ENCODE measurements around the gene ARHGEF5. TPM values are rescaled to one million over a fixed set of nuclear protein-coding genes. Genes with fewer than 3 reads are reported as not detected.

Gene ARHGEF5
- total RNA-seq, 1 donor from 2014 or later, result 0.93 TPM

DNA sequence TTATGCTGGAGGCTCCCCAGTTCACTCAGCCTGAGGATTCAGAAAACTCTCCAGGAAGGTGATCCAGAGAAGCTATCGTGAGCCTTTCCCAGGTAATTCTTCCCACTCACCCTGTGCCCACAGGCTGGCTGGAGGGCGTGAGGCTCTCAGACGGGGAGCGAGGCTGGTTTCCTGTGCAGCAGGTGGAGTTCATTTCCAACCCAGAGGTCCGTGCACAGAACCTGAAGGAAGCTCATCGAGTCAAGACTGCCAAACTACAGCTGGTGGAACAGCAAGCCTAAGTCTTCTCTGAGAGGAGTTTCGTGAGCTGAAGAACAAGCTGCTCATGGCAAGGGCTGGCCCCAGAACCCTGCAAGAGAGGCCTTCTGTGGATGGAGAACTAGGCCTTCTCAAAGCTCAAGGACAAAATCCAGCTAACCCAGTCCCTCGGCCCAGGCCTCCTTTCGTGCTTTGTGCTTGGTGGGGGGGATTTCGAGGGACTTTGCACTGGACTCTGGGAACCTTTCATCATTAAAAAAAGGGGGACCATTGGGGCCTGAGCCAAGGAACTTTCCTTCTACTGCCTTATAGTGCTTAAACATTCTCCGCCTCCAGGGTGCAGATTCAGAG lies 24.7 kb downstream of the ARHGEF5 start:
- Mint-ChIP-seq H3K9me3 (ENCODE audit: unreplicated experiment) (no peaks in the 10 kb centered on the region), H3K27me3 (ENCODE audit: unreplicated experiment) (peaks cover 3% of the 10 kb centered on the region), H3K36me3 (ENCODE audit: unreplicated experiment) (no peaks in the 10 kb centered on the region), H3K27ac (ENCODE audit: unreplicated experiment) (no peak overlapping the region), H3K4me3 (ENCODE audit: unreplicated experiment) (no peak overlapping the region), H3K4me1 (ENCODE audit: low read depth, unreplicated experiment) (no peaks in the 10 kb centered on the region)
- TF ChIP-seq, protein P1, sequence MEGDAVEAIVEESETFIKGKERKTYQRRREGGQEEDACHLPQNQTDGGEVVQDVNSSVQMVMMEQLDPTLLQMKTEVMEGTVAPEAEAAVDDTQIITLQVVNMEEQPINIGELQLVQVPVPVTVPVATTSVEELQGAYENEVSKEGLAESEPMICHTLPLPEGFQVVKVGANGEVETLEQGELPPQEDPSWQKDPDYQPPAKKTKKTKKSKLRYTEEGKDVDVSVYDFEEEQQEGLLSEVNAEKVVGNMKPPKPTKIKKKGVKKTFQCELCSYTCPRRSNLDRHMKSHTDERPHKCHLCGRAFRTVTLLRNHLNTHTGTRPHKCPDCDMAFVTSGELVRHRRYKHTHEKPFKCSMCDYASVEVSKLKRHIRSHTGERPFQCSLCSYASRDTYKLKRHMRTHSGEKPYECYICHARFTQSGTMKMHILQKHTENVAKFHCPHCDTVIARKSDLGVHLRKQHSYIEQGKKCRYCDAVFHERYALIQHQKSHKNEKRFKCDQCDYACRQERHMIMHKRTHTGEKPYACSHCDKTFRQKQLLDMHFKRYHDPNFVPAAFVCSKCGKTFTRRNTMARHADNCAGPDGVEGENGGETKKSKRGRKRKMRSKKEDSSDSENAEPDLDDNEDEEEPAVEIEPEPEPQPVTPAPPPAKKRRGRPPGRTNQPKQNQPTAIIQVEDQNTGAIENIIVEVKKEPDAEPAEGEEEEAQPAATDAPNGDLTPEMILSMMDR (IDR thresholded peaks at IDR 0.05; ENCODE audit: partially characterized antibody, unreplicated experiment), result no peak
- no peak for DNase-seq

DNA sequence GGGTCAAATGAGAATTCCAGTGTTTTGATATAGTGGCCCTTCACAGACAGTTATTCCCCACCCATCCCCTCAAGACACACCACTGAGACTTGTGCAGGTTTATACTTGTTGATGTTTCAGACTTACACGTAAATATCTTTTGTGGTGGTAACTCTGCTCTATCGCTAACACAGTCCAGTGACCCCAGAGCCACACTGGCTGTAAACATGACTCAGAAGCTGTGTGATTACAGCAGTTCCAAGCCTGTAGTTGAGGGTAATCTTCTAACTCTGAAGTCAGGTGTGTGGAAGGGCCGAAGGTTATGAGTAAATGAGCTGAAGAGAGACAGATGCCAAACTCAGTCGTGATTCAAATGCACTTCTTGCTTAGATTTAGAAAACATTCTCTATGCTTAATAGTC lies 28.9 kb downstream of the ARHGEF5 start:
- TF ChIP-seq, protein P1 (IDR thresholded peaks at IDR 0.05; ENCODE audit: partially characterized antibody, unreplicated experiment), result no peak
- peaks cover 2% of the 10 kb centered on the region for H3K9me3 Mint-ChIP-seq (ENCODE audit: unreplicated experiment)
- peaks cover 5% of the 10 kb centered on the region for H3K27me3 Mint-ChIP-seq (ENCODE audit: unreplicated experiment)
- H3K4me1 Mint-ChIP-seq (ENCODE audit: low read depth, unreplicated experiment), result no peaks in the 10 kb centered on the region
- H3K36me3 Mint-ChIP-seq (ENCODE audit: unreplicated experiment), result no peaks in the 10 kb centered on the region
- no peak overlapping the region for H3K27ac Mint-ChIP-seq (ENCODE audit: unreplicated experiment)
- no peak for DNase-seq
- H3K4me3 Mint-ChIP-seq (ENCODE audit: unreplicated experiment), result no peak overlapping the region

DNA sequence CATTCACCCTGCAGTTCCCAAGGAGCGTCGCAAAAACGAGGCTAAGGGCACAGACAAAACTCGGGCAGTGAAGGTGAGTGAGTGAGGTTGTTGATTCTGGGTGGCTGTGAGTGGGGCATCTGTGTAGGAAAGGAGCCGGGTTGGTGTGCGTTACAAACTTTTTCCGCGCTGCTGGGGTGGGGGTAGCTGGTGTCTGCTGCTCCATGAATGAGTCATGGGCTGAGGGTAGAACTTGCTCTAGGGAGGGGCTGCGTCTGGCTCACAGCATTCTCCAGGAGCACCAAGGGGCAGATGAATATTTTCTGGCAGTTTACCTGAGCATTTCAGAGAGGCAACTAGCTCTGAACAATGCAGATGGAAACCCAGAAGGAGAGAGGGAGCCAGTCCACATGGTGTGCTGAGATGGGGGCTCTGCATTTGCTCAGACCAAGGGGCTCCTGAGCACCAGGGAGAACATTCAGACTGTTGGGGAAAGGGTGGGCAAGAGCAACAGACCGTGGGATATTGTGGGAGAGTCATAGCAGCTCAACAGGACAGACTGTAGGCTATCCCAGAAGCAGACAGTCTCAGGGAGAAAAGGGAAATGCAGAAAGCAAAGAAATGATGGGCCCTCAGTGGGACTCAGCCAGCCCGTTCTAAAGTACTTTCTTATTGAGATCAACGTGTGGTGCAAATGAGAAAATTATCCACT lies 29.5 kb downstream of the ARHGEF5 start:
- TF ChIP-seq, protein P1 (IDR thresholded peaks at IDR 0.05; ENCODE audit: partially characterized antibody, unreplicated experiment), result no peak
- no peak for DNase-seq
- Mint-ChIP-seq H3K4me3 (ENCODE audit: unreplicated experiment) (no peak overlapping the region), H3K4me1 (ENCODE audit: low read depth, unreplicated experiment) (no peaks in the 10 kb centered on the region), H3K27me3 (ENCODE audit: unreplicated experiment) (peaks cover 5% of the 10 kb centered on the region), H3K36me3 (ENCODE audit: unreplicated experiment) (no peaks in the 10 kb centered on the region), H3K9me3 (ENCODE audit: unreplicated experiment) (peaks cover 2% of the 10 kb centered on the region), H3K27ac (ENCODE audit: unreplicated experiment) (no peak overlapping the region)

DNA sequence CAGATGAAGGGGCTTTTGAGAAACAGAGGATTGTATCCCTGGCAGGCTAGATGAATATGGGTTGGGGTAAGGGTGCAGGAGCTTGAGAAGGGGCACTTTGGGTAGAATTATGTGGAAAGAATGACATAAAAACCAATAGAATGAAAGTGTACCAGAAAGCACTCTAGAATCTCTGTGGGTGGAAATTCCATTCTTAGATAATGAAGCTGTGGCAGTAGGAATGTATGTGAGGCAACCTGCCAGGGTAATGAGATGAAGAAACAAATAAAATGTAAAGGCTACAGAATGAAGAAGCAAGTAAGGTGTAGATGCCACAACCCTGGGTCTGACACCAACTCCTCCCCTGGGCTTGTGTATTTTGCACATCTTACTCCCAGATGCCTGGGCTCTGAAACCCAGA lies 31.5 kb downstream of the ARHGEF5 start:
- TF ChIP-seq, protein P1 (IDR thresholded peaks at IDR 0.05; ENCODE audit: partially characterized antibody, unreplicated experiment), result no peak
- peaks cover 7% of the 10 kb centered on the region for H3K4me1 Mint-ChIP-seq (ENCODE audit: low read depth, unreplicated experiment)
- H3K27me3 Mint-ChIP-seq (ENCODE audit: unreplicated experiment), result peaks cover 5% of the 10 kb centered on the region
- DNase-seq, result no peak
- H3K27ac Mint-ChIP-seq (ENCODE audit: unreplicated experiment), result no peak overlapping the region
- H3K36me3 Mint-ChIP-seq (ENCODE audit: unreplicated experiment), result no peaks in the 10 kb centered on the region
- peaks cover 2% of the 10 kb centered on the region for H3K9me3 Mint-ChIP-seq (ENCODE audit: unreplicated experiment)
- no peak overlapping the region for H3K4me3 Mint-ChIP-seq (ENCODE audit: unreplicated experiment)

DNA sequence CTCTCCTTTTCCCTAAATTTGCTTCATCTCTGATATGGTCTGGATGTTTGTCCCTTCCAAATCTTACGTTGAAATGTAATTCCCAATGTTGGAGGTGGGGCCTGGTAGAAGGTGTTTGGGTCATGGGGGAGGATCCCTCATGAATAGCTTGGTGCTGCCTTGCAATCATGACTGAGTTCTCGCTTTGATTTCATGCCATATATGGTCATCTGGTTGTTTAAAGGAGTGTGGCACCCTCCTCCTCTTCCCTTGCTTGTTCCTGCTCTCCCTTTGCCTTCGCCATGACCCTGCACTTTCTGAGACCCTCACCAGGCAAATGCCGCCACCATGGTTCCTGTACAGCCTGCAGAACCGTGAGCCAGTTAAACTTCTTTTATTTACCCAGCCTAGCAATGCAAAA lies 33.7 kb downstream of the ARHGEF5 start:
- peaks cover 2% of the 10 kb centered on the region for H3K9me3 Mint-ChIP-seq (ENCODE audit: unreplicated experiment)

More for the DNA sequence above, 33.7 kb downstream of the ARHGEF5 start:
- Mint-ChIP-seq H3K36me3 (ENCODE audit: unreplicated experiment) (no peaks in the 10 kb centered on the region), H3K4me3 (ENCODE audit: unreplicated experiment) (no peak overlapping the region), H3K27ac (ENCODE audit: unreplicated experiment) (no peak overlapping the region), H3K4me1 (ENCODE audit: low read depth, unreplicated experiment) (peaks cover 8% of the 10 kb centered on the region), H3K27me3 (ENCODE audit: unreplicated experiment) (peaks cover 5% of the 10 kb centered on the region)
- no peak for DNase-seq
- TF ChIP-seq, protein P1 (IDR thresholded peaks at IDR 0.05; ENCODE audit: partially characterized antibody, unreplicated experiment), result no peak

Data from glutamatergic neuron (in vitro differentiated cells).